GM12875 (cell line): ENCODE results near the gene MMRN2.

Experiments
- H3K4me3 ChIP-seq: one replicate; pipeline ENCODE4 v1.5.1; 2011; ENCODE audit warnings: low read depth, low read length, control low read depth
- TF ChIP-seq, protein P1 (sequence below): IDR thresholded peaks from 2 replicates; pipeline ENCODE4 v1.5.1; 2011; ENCODE audit warnings: low read depth, mild to moderate bottlenecking, control low read depth, inconsistent platforms, low read length, moderate library complexity, borderline replicate concordance; ENCODE audit not compliant: insufficient read depth

MMRN2 gene

DNA sequence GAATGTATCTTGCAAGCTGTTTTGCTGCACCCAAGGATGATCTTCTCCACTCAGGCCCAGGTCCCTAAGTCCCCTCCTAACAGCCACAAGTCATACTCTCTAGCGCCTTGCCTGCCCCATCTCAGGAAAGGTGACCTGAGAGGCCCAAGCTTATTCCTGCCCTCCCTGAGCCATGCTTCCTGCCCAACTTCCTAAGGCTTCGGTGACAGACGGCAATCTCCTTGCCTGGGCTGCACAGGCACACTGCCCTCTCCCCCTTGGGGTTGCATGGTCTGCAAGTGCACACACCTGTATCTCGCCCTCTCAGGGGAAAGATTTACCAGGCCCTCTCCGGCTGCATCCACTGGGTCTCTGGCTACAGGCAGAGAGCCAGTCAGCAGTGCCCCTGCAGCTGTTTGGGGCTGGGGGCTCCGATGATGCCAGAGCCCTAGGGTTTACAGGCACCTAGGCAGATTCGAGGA lies 10.1 kb upstream of the MMRN2 start:
- H3K4me3 ChIP-seq: no peak overlapping the region
- TF ChIP-seq, protein P1, sequence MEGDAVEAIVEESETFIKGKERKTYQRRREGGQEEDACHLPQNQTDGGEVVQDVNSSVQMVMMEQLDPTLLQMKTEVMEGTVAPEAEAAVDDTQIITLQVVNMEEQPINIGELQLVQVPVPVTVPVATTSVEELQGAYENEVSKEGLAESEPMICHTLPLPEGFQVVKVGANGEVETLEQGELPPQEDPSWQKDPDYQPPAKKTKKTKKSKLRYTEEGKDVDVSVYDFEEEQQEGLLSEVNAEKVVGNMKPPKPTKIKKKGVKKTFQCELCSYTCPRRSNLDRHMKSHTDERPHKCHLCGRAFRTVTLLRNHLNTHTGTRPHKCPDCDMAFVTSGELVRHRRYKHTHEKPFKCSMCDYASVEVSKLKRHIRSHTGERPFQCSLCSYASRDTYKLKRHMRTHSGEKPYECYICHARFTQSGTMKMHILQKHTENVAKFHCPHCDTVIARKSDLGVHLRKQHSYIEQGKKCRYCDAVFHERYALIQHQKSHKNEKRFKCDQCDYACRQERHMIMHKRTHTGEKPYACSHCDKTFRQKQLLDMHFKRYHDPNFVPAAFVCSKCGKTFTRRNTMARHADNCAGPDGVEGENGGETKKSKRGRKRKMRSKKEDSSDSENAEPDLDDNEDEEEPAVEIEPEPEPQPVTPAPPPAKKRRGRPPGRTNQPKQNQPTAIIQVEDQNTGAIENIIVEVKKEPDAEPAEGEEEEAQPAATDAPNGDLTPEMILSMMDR: no peak

DNA sequence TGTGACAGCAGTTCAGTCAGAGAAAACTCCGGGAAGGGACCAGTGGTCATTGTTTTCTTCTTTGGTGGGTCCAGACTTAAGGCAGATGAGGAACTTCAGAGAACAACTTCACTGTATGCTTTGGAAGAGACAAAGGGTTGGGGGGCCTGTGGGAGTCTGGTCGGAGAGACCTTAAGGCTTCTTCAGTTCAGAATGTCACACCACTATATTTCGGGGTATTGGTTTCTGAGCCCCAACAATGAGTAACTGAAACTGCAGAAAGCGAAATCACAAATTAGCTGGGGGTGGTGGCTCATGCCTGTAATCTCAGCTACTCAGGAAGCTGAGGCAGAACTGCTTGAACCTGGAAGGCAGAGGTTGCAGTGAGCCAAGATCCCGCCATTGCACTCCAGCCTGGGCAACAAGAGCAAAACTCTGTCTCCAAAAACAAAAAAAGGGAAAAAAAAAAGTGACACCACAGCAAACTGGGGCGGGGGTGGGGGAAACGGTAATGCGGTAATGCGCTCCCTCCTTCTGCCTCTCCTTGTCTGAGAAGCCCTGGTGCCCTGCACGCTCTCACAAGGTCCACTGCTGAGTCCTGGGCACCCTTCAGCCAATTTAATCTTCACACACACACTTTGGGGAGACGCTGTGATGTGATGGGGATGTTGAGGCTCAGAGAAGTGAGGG lies 8.7 kb upstream of the MMRN2 start:
- TF ChIP-seq, protein P1: no peak
- H3K4me3 ChIP-seq: no peak overlapping the region

DNA sequence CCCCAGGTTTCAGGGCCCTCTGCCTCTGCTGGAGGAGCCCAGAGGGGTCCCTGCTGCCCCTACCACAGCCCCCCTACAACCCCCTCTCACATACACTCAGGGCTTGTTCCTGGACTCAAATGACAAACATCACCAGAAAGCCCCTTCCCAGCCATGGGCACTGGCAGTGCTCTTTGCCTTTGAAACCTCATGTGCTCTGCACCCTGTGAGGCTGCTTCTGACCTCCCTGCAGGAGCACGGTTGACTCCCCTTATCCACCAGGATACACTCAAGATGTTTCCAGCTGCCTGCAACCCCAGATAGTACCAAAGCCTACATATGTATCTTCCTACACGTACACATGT lies 7.4 kb upstream of the MMRN2 start:
- no peak overlapping the region for H3K4me3 ChIP-seq
- TF ChIP-seq, protein P1: no peak

DNA sequence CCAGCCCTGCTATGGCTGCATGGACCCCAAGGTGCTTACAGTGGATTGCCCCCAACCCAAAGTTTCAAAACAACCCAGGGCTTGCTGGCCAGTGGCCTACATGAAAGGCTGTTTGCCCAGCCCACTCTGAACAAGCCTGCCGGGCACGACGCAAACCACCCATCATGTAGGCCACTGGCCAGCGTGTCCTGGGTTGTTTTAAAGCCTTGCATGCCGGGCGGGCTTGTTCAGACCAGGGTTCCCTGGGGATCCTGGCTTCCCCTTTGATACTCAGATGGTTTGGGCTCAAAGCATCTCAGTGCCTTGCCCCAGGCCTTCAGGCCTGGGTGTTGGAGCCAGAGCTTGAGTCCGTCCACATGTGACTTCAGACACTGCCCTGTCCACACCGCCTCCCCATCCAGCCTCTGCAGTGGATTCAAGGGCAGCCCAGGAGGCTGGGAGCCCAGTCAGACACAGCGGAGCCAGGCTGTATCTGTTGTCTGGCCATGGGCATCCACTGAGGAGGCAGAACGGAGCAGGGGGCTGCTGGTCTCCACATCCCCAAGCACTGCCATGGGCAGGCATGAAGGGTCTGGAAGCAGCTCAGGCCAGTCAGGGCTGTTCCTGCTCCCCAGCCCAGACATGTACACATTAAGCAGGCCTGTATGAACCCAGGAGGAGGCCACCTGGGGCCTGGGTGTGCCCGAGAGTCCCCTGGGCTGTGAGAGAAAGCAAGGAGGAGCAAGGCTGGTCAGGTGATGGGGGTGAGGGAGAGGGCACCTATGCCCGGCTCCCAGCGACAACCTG lies 6.8 kb upstream of the MMRN2 start:
- no peak overlapping the region for H3K4me3 ChIP-seq
- TF ChIP-seq, protein P1: no peak

- H3K4me3 ChIP-seq: no peak overlapping the region
- TF ChIP-seq, protein P1: no peak
Measured at GRCh38 chr10:86963341-86963919, 6.0 kb upstream of the MMRN2 start.

DNA sequence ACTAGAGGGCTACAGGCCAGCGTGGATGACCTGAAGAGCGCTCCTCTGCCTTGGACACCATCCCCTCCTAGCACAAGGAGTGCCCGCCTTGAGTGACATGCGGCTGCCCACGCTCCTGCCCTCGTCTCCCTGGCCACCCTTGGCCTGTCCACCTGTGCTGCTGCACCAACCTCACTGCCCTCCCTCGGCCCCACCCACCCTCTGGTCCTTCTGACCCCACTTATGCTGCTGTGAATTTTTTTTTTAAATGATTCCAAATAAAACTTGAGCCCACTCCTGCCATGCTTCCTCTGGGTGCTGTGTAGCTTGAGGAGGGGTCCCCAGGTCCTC lies 5.5 kb upstream of the MMRN2 start:
- H3K4me3 ChIP-seq: no peak overlapping the region
- TF ChIP-seq, protein P1: no peak
